Nephron (organoid): ENCODE data around the gene PRKG1.

Experiments
- H3K27ac Mint-ChIP-seq, 3 experiments: 2 replicates each; pipeline ENCODE4 v1.8.0; 2020; ENCODE audit warnings: mixed read lengths in 3 of 3, mild to moderate bottlenecking in 2 of 3, moderate library complexity in 1 of 3
- H3K27me3 Mint-ChIP-seq: 2 replicates; pipeline ENCODE4 v1.8.0; 2021; ENCODE audit warnings: low read depth, mild to moderate bottlenecking, moderate library complexity, mixed read lengths
- H3K36me3 Mint-ChIP-seq: 2 replicates; pipeline ENCODE4 v1.8.0; 2020; ENCODE audit warnings: low read depth, mixed read lengths
- H3K4me1 Mint-ChIP-seq: 2 replicates; pipeline ENCODE4 v1.8.0; 2020; ENCODE audit warnings: mixed read lengths
- H3K4me3 Mint-ChIP-seq, 3 experiments: 2 replicates each; pipeline ENCODE4 v1.8.0; 2020; ENCODE audit warnings: mild to moderate bottlenecking in 3 of 3, mixed read lengths in 3 of 3, moderate library complexity in 2 of 3
- H3K9me3 Mint-ChIP-seq: 2 replicates; pipeline ENCODE4 v1.8.0; 2020; ENCODE audit warnings: mixed read lengths
- CTCF ChIP-seq, 3 experiments: fragments of 200-600 bp; sonication (generic); IDR thresholded peaks; one replicate each; pipeline ENCODE4 v1.5.0; 2021; ENCODE audit warnings: antibody characterized with exemption in 3 of 3; ENCODE audit not compliant: unreplicated experiment in 3 of 3

The PRKG1 gene

GRCh38 chr10:51760864-51761640, 686.8 kb downstream of the PRKG1 start:
- Mint-ChIP-seq H3K9me3 (no peaks in the 10 kb centered on the region), H3K27me3 (no peaks in the 10 kb centered on the region), H3K4me1 (no peaks in the 10 kb centered on the region), H3K4me3 (no peak overlapping the region), H3K36me3 (no peaks in the 10 kb centered on the region), H3K27ac (no peak overlapping the region)
- TF ChIP-seq CTCF (IDR thresholded peaks at IDR 0.05; ENCODE audit: unreplicated experiment in 3 of 3) = no peak

- no peak overlapping the region for H3K4me3 Mint-ChIP-seq
- no peak overlapping the region for H3K27ac Mint-ChIP-seq
- peaks cover 5% of the 10 kb centered on the region for H3K36me3 Mint-ChIP-seq
- no peaks in the 10 kb centered on the region for H3K27me3 Mint-ChIP-seq
- no peaks in the 10 kb centered on the region for H3K9me3 Mint-ChIP-seq
- H3K4me1 Mint-ChIP-seq = peaks cover 21% of the 10 kb centered on the region
- no peak for TF ChIP-seq CTCF (IDR thresholded peaks at IDR 0.05; ENCODE audit: unreplicated experiment in 3 of 3)
Observed at GRCh38 chr10:51763746-51764145, 689.5 kb downstream of the PRKG1 start.

GRCh38 chr10:51765284-51765971, 691.1 kb downstream of the PRKG1 start:
- H3K27me3 Mint-ChIP-seq = no peaks in the 10 kb centered on the region
- H3K36me3 Mint-ChIP-seq = peaks cover 5% of the 10 kb centered on the region
- no peak overlapping the region for H3K4me3 Mint-ChIP-seq
- H3K27ac Mint-ChIP-seq = no peak overlapping the region
- no peaks in the 10 kb centered on the region for H3K9me3 Mint-ChIP-seq
- TF ChIP-seq CTCF (IDR thresholded peaks at IDR 0.05; ENCODE audit: unreplicated experiment in 3 of 3) = no peak
- peaks cover 34% of the 10 kb centered on the region for H3K4me1 Mint-ChIP-seq

DNA sequence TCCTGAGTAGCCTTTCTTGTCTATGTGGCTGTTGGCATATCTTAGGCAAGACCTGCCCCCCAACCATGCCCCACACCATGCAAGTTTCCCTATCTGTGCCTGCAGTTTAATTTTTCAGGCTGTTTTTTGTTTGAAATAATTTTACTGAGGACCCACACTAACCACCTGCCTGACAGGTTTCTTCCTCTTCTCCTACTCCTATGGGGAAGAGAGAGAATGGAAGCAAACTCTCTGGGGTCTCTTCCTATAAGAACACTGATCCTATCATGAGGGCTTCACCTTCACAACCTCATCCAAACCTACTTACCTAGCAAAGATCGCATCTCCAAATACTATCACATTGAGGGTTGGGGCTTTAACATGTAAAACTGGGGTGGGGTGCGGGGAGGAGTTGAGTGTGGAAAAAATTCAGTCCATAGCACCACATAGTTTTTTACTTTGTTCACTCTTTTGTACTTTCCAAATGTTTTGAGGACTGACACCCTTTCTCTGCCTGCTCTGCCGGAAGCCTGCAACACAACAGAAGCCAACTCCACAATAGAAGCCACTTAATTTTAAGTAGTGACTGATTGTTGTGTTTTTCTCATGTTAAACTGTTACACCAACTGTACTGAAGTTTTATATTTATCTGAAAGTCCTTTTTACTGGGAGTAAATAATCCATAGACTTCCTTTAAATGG, 692.3 kb downstream of the PRKG1 start:
- Mint-ChIP-seq H3K27me3 (no peaks in the 10 kb centered on the region), H3K27ac (peak overlapping the region in 1 of 3 experiments; percentile 8), H3K4me3 (no peak overlapping the region), H3K4me1 (peaks cover 34% of the 10 kb centered on the region), H3K36me3 (peaks cover 5% of the 10 kb centered on the region), H3K9me3 (no peaks in the 10 kb centered on the region)
- TF ChIP-seq CTCF (IDR thresholded peaks at IDR 0.05; ENCODE audit: unreplicated experiment in 3 of 3) = no peak

GRCh38 chr10:51767103-51767763, 692.9 kb downstream of the PRKG1 start:
- Mint-ChIP-seq H3K27ac (peak overlapping the region in 1 of 3 experiments; percentile 8), H3K4me1 (peaks cover 34% of the 10 kb centered on the region), H3K36me3 (peaks cover 5% of the 10 kb centered on the region), H3K4me3 (no peak overlapping the region), H3K9me3 (no peaks in the 10 kb centered on the region), H3K27me3 (no peaks in the 10 kb centered on the region)
- no peak for TF ChIP-seq CTCF (IDR thresholded peaks at IDR 0.05; ENCODE audit: unreplicated experiment in 3 of 3)
